Panc1 (cell line): ENCODE measurements around the gene APOE.
"Not testable (repeated sequence)": the region's sequence is repeated elsewhere in the genome, so short reads cannot be mapped to it uniquely, and the experiment has no call there.

ENCODE experiments used
- REST ChIP-seq, 2 experiments: IDR thresholded peaks; 2 replicates each; pipeline ENCODE4 v1.6.1; 2011 to 2012; ENCODE audit warnings: low read depth in 2 of 2, control low read depth in 1 of 2, low read length in 1 of 2, mild to moderate bottlenecking in 1 of 2, moderate library complexity in 1 of 2; ENCODE audit not compliant: insufficient read depth in 1 of 2
- SIN3A ChIP-seq: IDR thresholded peaks from 2 replicates; pipeline ENCODE4 v1.6.1; 2012; ENCODE audit warnings: low read depth, mild to moderate bottlenecking, low read length, moderate library complexity, borderline replicate concordance; ENCODE audit not compliant: insufficient read depth

GRCh38 chr19:44861576-44861975 is 44.0 kb upstream of the APOE start:
- not testable (repeated sequence) for TF ChIP-seq REST (IDR thresholded peaks at IDR 0.05; ENCODE audit: insufficient read depth in 1 of 2, low read depth in 2 of 2, low read length in 1 of 2); SIN3A
